ENCODE data around the gene TIAM1. TPM values are rescaled to one million over a fixed set of nuclear protein-coding genes. Genes with fewer than 3 reads are reported as not detected.

The TIAM1 gene
- total and polyA plus RNA-seq, 9 donors = 3.6 to 26.7 (median 7.1) TPM

- Histone ChIP-seq H3K9me3 (no peaks in the 10 kb centered on the region), H3K27ac (no peak overlapping the region), H3K27me3 (no peaks in the 10 kb centered on the region), H3K4me3 (no peak overlapping the region), H3K4me1 (ENCODE audit: insufficient read depth) (no peaks in the 10 kb centered on the region), H3K36me3 (no peaks in the 10 kb centered on the region)
- TF ChIP-seq CTCF (IDR thresholded peaks at IDR 0.05) = no peak
- no peak for TF ChIP-seq EP300 (IDR thresholded peaks at IDR 0.05)
- no peak for TF ChIP-seq POLR2A (IDR thresholded peaks at IDR 0.05)
- WGBS, 3 donors = 89 to 94% (median 90%) methylated on average over 2 of the region's 2 CpGs
- intact Hi-C loops (cut with DNase I) = no loop called here
- DNase-seq = no peak
Observed at GRCh38 chr21:31330144-31330483, 13.9 kb downstream of the TIAM1 start.

- Histone ChIP-seq H3K4me1 (ENCODE audit: insufficient read depth) (no peaks in the 10 kb centered on the region), H3K36me3 (no peaks in the 10 kb centered on the region), H3K27ac (no peak overlapping the region), H3K4me3 (no peak overlapping the region), H3K9me3 (no peaks in the 10 kb centered on the region), H3K27me3 (no peaks in the 10 kb centered on the region)
- TF ChIP-seq POLR2A (IDR thresholded peaks at IDR 0.05) = no peak
- no peak for TF ChIP-seq CTCF (IDR thresholded peaks at IDR 0.05)
- 95 to 97% (median 96%) methylated on average over 9 of the region's 9 CpGs for WGBS, 3 donors
- no peak for DNase-seq
- intact Hi-C loops (cut with DNase I) = no loop called here
Observed at GRCh38 chr21:31329456-31330143, 14.5 kb downstream of the TIAM1 start.

GRCh38 chr21:31326522-31327242 is 17.4 kb downstream of the TIAM1 start:
- intact Hi-C loops (cut with DNase I) = no loop called here
- Histone ChIP-seq H3K4me3 (no peak overlapping the region), H3K27me3 (no peaks in the 10 kb centered on the region), H3K36me3 (no peaks in the 10 kb centered on the region), H3K27ac (no peak overlapping the region), H3K9me3 (no peaks in the 10 kb centered on the region), H3K4me1 (ENCODE audit: insufficient read depth) (no peaks in the 10 kb centered on the region)
- no peak for DNase-seq
- WGBS, 3 donors = 80 to 81% (median 81%) methylated on average over 14 of the region's 14 CpGs
- no peak for TF ChIP-seq CTCF (IDR thresholded peaks at IDR 0.05)
- TF ChIP-seq POLR2A (IDR thresholded peaks at IDR 0.05) = no peak
- TF ChIP-seq EP300 (IDR thresholded peaks at IDR 0.05) = no peak

DNA sequence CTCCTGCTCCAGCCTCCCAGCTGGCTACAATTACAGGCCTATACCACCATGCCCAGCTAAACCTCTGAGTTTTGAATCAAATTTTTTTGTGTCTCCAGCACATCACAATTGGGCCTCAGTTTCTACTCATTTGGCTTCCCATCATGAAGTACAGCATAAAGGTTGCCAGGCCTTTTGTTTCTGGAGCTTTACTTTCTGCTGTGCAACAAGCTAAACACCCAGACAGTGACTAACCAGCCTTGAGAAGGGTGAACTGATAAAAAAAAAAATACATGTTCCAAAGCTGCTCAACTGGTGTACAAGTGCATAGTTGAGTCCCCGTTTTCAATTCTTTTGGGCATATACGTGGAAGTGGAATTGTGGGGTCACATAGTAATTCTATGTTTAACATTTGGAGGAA is 25.1 kb downstream of the TIAM1 start:
- Histone ChIP-seq H3K27ac (no peak overlapping the region), H3K27me3 (no peaks in the 10 kb centered on the region), H3K9me3 (no peaks in the 10 kb centered on the region), H3K4me3 (no peak overlapping the region), H3K4me1 (ENCODE audit: insufficient read depth) (no peaks in the 10 kb centered on the region), H3K36me3 (no peaks in the 10 kb centered on the region)
- TF ChIP-seq POLR2A (IDR thresholded peaks at IDR 0.05) = no peak
- no peak for TF ChIP-seq EP300 (IDR thresholded peaks at IDR 0.05)
- TF ChIP-seq CTCF (IDR thresholded peaks at IDR 0.05) = no peak
- WGBS, 3 donors = 90 to 91% (median 90%) methylated on average over 2 of the region's 2 CpGs
- intact Hi-C loops (cut with DNase I) = no loop called here
- no peak for DNase-seq
